Activated naive CD8-positive, alpha-beta T cell treated with anti-CD3 and anti-CD28 coated beads, Interleukin-2, amount 10 ng/mL, durations not matched to agents 7 days and 5 days (primary cell): ENCODE results near the gene AGPAT1. TPM values are rescaled to one million over a fixed set of nuclear protein-coding genes. Genes with fewer than 3 reads are reported as not detected.
"Not testable (repeated sequence)": the region's sequence is repeated elsewhere in the genome, so short reads cannot be mapped to it uniquely, and the experiment has no call there.

Experiments used
- ATAC-seq: fragments of 150-1000 bp; cut with Tn5 transposase; one replicate; pipeline ENCODE4 v1.10.0; 2021; ENCODE audit warnings: low read depth, moderate library complexity
- POLR2A ChIA-PET: fragments of 350-600 bp; sonication (Branson Sonifier 250); formaldehyde crosslinking; loops from one replicate; lab custom pipeline; 2021; ENCODE audit warnings: antibody characterized with exemption; lab: Charles Lee
- DNase-seq: peaks from one replicate; pipeline ENCODE4 v3.0.0; 2021
- H3K27ac Mint-ChIP-seq: one replicate; pipeline ENCODE4 v1.8.0; 2022; ENCODE audit warnings: mild to moderate bottlenecking, mixed read lengths
- H3K27me3 Mint-ChIP-seq: one replicate; pipeline ENCODE4 v1.8.0; 2022; ENCODE audit warnings: mild to moderate bottlenecking, moderate library complexity, mixed read lengths
- H3K36me3 Mint-ChIP-seq: one replicate; pipeline ENCODE4 v1.8.0; 2021; ENCODE audit warnings: mild to moderate bottlenecking, mixed read lengths
- H3K4me1 Mint-ChIP-seq: one replicate; pipeline ENCODE4 v1.8.0; 2021; ENCODE audit warnings: mixed read lengths
- H3K4me3 Mint-ChIP-seq: one replicate; pipeline ENCODE4 v1.8.0; 2022; ENCODE audit warnings: mild to moderate bottlenecking, moderate library complexity, mixed read lengths
- H3K9me3 Mint-ChIP-seq: one replicate; pipeline ENCODE4 v1.8.0; 2021; ENCODE audit warnings: mixed read lengths
- total RNA-seq, 2 experiments: library from RNA; stranded (reverse); gene quantifications; one replicate each; pipeline ENCODE4 v1.2.3, GENCODE V29; 2021

The AGPAT1 gene
- total RNA-seq, 2 experiments from 2014 or later = 38.1 to 40.8 TPM

DNA sequence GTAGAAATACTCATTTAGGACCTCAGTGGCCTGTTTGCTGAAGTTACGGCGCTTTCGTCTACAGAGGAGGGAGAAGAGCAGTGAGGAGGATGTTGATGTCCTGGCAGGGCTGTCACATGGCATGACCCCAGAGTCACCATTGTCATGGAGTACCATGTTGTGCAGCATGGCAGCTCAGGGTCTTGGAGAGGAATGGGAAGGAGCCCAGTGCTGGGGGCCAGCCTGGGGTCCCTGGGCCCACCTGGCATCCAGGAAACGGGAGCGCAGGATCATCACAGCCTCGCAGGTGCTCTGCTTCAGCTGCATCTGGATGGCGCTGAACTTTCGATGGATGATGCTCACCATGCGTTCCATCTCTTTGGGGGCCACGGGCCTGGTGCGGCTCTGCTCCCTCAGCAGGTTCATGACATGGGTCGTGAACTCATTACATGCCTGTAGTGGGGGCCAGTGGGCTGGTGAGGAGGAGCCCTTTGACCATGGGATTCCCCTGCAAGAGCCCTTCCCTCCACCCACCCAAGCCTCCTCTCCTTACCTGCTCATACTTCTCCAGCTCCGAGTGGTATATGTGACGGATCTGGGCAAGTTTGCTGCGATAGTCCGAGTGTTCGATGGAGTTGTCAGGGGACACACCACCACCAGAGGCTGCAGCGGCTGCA lies 12.0 kb upstream of the AGPAT1 start:
- Mint-ChIP-seq H3K36me3 (peaks cover 50% of the 10 kb centered on the region), H3K27ac (peak overlapping the region; percentile 83), H3K4me1 (peaks cover 29% of the 10 kb centered on the region), H3K4me3 (peak overlapping the region; percentile 98)
- DNase-seq, H3K9me3 Mint-ChIP-seq, H3K27me3 Mint-ChIP-seq, ATAC-seq: not testable (repeated sequence)
- POLR2A ChIA-PET = interaction anchor here (1.3 to 5.7 kb wide), 2 partner anchors 7 to 9 kb away, joined by 3 to 61 read pairs; partner anchors contain the start of gene RNF5

DNA sequence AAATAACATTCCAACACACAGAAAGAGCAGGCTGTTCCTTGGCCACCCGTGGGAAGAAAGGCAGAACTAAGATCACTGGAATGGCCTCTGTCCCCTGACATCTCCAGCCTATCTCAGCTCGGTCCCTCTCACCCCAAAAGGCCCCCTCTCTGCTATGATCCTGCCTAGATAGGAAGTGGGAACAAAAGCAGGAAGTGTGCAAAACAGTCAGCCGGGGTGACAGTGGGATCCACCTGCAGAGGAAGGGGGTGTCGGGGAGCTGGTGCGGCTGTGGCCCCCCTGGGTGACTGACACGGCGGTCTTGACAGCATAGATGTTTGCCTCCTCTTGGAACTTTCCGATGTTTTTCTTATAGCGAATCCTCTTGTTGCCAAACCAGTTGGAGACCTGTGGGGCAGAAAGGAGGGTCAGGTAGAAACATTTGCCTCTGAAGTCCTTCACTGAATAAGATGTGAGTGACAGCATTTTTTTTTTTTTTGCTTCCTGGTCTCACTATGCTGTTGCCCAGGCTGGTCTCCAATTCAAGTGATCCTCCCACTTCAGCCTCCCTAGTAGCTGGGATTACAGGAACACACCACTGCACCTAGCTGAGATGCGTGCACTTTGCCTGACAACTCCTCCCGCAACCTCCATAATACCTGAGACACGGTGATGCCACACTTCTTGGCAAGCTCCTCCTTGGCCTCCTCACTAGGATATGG lies 11.3 kb upstream of the AGPAT1 start:
- no peak for DNase-seq
- H3K4me1 Mint-ChIP-seq = peaks cover 31% of the 10 kb centered on the region
- ATAC-seq = no peak
- H3K36me3 Mint-ChIP-seq = peaks cover 50% of the 10 kb centered on the region
- peak overlapping the region; percentile 83 for H3K27ac Mint-ChIP-seq
- POLR2A ChIA-PET = interaction anchor here (1.3 kb wide), 1 partner anchor 8 kb away, joined by 3 read pairs; the partner anchor contains the start of gene RNF5
- no peaks in the 10 kb centered on the region for H3K27me3 Mint-ChIP-seq
- no peaks in the 10 kb centered on the region for H3K9me3 Mint-ChIP-seq
- peak overlapping the region; percentile 69 for H3K4me3 Mint-ChIP-seq

DNA sequence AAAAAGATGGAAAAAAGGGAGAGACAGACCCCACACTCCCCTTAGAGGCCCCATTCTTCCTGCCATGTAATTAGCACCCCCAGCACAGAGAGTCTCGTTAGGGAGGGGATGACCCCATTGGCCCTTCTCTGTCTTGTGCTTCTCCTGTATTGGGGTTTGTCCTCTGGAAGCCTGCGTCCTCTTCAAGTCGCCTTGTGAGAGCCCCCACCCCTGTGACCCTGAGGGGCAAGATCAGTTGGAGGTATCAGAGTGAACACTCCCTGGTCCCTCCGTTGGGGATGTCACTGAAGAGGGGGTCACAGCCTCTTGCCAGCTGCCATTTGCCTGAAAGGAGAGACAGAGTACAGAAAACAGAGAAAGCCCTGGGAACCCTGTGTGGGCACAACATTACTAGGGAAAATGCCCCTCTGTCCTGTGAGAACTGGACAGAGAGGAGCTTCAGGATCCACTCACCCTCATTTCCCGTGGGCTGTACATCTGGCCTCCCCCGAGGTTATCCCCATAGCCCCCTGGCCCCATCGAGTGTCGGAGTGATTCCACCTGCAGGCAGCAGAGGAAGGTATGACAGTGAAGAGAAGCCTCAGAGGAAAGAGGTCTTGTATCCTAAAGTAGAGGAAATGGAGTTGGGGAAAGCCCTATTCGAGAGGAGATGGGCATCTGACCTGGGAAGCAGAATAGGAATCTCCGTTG lies 10.4 kb upstream of the AGPAT1 start:
- POLR2A ChIA-PET = interaction anchor here (1.3 kb wide), 1 partner anchor 7 kb away, joined by 3 read pairs; the partner anchor contains the start of gene RNF5
- Mint-ChIP-seq H3K4me1 (peaks cover 31% of the 10 kb centered on the region), H3K36me3 (peaks cover 42% of the 10 kb centered on the region), H3K27ac (peak overlapping the region; percentile 83), H3K4me3 (peak overlapping the region; percentile 56)
- not testable (repeated sequence) for ATAC-seq, H3K9me3 Mint-ChIP-seq, H3K27me3 Mint-ChIP-seq
- peak; percentile 24 for DNase-seq

DNA sequence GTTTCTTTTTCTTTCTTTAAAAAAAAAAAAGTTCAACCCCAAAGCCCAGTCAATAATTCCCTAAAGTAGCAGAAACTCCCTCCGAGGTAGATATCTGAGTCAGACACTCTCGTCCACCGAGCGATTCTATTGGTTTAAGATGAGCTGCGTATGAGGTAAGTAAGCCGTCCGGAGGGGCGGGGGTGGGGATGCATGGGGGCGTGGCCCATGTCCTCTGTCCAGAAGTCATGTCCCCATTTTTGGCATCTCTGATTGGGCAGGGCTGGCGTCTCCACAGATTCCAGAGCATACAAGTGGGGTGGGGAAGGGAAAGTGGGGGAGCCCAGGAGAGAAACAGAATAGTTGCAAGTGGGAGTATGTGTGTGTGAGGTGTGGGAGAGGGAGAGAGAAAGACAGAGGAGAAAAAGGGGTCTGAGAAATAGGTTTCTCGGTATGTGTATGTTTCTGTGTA lies 9.8 kb upstream of the AGPAT1 start:
- peak; percentile 15 for DNase-seq
- H3K36me3 Mint-ChIP-seq = peaks cover 38% of the 10 kb centered on the region
- POLR2A ChIA-PET = not testable (repeated sequence)

DNA sequence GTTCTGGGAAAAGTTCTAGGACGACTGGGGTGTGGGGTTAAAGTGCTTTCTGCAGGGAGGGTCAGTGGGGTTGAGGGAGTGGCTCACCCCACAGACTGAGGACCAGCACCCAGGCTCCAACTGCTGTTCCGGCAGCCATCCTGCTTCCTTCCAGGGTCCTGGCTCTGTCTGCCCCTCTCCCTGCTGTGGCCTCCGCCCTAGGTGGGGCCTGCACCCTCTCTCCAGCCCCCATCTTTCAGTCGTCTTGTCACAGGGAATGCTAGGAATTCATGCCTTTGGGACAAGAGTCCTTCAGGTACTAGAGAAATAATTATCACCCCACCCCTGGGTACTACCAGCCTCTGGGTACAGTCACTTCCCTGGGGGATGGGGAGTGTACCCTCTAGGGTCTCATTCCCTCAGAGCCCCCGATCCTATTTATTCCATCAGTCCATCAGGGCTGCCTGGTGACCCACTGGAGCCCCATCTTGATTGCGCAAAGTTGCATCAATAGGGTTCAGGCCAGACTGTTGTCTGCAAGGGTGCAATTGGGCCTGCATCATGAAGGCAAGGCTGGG lies 8.3 kb upstream of the AGPAT1 start, which contains the start of gene AGER:
AGER (minus strand) TSS at position 170 of the 557 bp plus-strand sequence; CDS start at position 139, 31 bp downstream.
- POLR2A ChIA-PET = no interaction called here
- H3K4me3 Mint-ChIP-seq = no peak within 1 kb of the TSS
- H3K36me3 Mint-ChIP-seq = peaks cover 37% of the 10 kb centered on the region
- peak within 1 kb of the TSS; percentile 16 for H3K27ac Mint-ChIP-seq
- ATAC-seq (no peak), DNase-seq (peak; percentile 24)
- peaks cover 39% of the 10 kb centered on the region for H3K4me1 Mint-ChIP-seq
- no peaks in the 10 kb centered on the region for H3K9me3 Mint-ChIP-seq
- no peaks in the 10 kb centered on the region for H3K27me3 Mint-ChIP-seq

More for the DNA sequence above, 9.8 kb upstream of the AGPAT1 start:
- Mint-ChIP-seq H3K4me1 (peaks cover 32% of the 10 kb centered on the region), H3K27ac (peak overlapping the region; percentile 83)
- H3K27me3 Mint-ChIP-seq, ATAC-seq, H3K9me3 Mint-ChIP-seq, H3K4me3 Mint-ChIP-seq: not testable (repeated sequence)

DNA sequence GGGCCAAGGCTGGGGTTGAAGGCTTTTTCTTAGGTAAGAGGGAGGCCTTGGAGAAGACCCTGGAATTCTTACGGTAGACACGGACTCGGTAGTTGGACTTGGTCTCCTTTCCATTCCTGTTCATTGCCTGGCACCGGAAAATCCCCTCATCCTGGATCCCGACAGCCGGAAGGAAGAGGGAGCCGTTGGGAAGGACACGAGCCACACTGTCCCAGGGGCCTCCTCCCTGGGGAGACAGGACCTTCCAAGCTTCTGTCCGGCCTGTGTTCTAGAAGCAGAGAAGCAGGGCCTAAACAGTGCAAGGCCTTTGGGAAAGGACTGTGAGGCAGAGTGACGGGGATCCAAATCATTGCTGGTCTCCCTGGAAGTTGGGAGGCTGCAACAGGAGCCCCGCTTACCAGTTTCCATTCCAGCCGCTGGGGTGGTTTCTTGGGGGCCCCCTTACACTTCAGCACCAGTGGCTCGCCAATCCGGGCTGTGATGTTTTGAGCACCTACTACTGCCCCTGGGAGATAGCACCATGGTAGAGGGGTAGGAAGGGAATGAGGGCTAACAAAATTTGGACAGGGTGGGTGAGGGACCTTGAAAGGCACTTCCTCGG lies 7.7 kb upstream of the AGPAT1 start:
- Mint-ChIP-seq H3K4me3 (no peak overlapping the region), H3K9me3 (no peaks in the 10 kb centered on the region), H3K36me3 (peaks cover 37% of the 10 kb centered on the region), H3K4me1 (peaks cover 39% of the 10 kb centered on the region), H3K27ac (peak overlapping the region; percentile 16), H3K27me3 (no peaks in the 10 kb centered on the region)
- DNase-seq = peak; percentile 24
- POLR2A ChIA-PET = interaction anchor here (1.6 to 5.3 kb wide), 2 partner anchors 7 to 55 kb away, joined by 5 to 61 read pairs; partner anchors contain the start of genes ATF6B, GPSM3 and PBX2
- no peak for ATAC-seq

DNA sequence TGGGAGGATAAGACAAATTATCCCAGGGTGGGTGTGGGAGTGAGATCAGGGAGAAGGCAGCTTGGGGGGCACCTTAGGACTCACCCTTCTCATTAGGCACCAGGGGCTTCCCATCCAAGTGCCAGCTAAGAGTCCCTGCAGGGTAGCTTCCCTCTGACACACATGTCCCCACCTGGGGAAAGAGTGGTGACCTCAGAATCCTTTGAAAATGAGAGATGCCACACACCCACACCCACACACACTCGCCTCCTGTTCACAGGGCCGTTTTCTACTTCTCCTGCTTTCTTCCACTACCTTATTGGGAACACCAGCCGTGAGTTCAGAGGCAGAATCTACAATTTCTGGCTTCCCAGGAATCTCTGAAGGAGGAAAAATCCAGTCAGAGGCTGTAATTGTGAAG lies 7.1 kb upstream of the AGPAT1 start:
- DNase-seq = peak; percentile 22
- Mint-ChIP-seq H3K27me3 (no peaks in the 10 kb centered on the region), H3K4me1 (peaks cover 37% of the 10 kb centered on the region), H3K36me3 (peaks cover 36% of the 10 kb centered on the region), H3K27ac (peak overlapping the region; percentile 16), H3K9me3 (no peaks in the 10 kb centered on the region), H3K4me3 (no peak overlapping the region)
- no peak for ATAC-seq
- POLR2A ChIA-PET = interaction anchor here (0.6 to 5.3 kb wide), 4 partner anchors 8 to 789 kb away, joined by 3 to 61 read pairs (median 4); partner anchors contain the start of genes ATF6B, GPSM3 and PBX2

DNA sequence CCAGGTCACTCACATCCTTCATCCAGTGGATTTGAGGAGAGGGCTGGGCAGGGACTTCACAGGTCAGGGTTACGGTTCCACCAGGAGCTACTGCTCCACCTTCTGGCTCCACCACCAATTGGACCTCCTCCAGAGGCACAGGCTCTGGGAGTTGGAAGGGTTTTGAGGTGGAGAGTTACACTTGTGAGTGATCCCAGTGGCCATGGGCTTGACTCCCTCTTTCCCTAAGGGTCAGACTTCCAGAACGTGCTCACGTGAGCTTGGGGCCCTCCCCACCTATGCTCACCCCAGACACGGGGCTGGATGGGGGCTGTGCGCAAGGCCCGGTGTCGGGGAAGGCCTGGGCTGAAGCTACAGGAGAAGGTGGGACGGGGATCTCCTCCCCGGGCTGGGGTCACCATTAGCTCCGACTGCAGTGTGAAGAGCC lies 6.7 kb upstream of the AGPAT1 start:
- H3K27ac Mint-ChIP-seq = peak overlapping the region; percentile 53
- H3K4me3 Mint-ChIP-seq = no peak overlapping the region
- no peaks in the 10 kb centered on the region for H3K27me3 Mint-ChIP-seq
- ATAC-seq (no peak), DNase-seq (peak; percentile 26)
- POLR2A ChIA-PET = interaction anchor here (0.6 to 5.3 kb wide), 4 partner anchors 8 to 789 kb away, joined by 3 to 61 read pairs (median 4); partner anchors contain the start of genes ATF6B, GPSM3 and PBX2
- peaks cover 35% of the 10 kb centered on the region for H3K4me1 Mint-ChIP-seq
- peaks cover 34% of the 10 kb centered on the region for H3K36me3 Mint-ChIP-seq
- H3K9me3 Mint-ChIP-seq = no peaks in the 10 kb centered on the region

DNA sequence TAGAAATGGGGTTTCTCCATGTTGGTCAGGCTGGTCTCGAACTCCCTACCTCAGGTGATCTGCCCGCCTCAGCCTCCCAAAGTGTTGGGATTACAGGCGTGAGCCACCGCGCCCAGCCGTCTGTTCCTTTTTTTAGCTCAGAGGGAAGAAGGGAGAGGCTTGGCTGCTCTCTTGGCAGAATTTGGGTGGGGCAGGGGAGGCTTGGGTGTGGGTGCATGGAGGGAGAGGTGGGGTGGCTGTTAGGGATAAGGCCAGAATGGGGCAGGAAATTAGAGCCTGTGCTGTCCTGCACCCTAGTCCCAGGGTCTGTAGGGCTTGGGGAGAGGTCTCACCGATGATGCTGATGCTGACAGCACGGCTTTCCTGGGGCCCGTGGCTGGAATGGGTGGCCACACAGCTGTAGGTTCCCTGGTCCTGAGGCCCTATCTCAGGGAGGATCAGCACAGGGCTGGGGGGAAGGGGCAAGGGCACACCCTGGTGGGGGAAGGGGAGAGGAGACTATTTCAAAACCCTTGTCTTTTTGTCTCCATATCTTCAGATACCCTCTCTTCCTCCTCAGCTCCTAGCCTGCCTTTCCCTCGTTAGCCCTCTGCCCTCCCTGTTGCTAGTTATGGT lies 6.1 kb upstream of the AGPAT1 start:
- ATAC-seq = no peak
- POLR2A ChIA-PET = interaction anchor here (0.9 to 5.3 kb wide), 4 partner anchors 9 to 790 kb away, joined by 3 to 61 read pairs (median 4); partner anchors contain the start of genes ATF6B, GPSM3 and PBX2
- DNase-seq = no peak
- Mint-ChIP-seq H3K9me3 (no peaks in the 10 kb centered on the region), H3K27ac (peak overlapping the region; percentile 53), H3K27me3 (no peaks in the 10 kb centered on the region), H3K4me3 (no peak overlapping the region), H3K36me3 (peaks cover 29% of the 10 kb centered on the region), H3K4me1 (peaks cover 34% of the 10 kb centered on the region)

DNA sequence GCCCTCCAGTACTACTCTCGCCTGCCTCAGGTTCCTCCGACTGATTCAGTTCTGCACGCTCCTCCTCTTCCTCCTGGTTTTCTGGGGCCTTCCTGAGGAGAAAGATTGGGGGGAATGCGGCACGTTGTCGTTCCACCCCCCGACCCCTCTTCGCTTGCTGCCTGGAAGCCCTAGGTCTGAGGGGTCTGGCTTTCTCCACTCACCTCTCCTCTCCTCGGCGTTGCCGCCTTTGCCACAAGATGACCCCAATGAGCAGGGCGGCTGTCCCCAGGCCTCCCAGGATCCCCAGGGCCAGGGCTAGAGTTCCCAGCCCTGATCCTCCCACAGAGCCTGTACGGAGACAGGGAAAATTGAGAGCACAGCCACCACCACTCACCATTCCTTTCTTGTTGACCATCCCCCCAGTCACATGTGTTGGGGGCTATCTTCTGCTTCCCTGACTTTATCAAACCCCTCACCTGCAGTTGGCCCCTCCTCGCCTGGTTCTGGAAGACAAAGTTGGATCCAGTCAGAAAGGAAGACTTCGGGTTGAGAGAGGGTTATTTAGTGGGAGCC lies 5.3 kb upstream of the AGPAT1 start:
- Mint-ChIP-seq H3K27ac (no peak overlapping the region), H3K27me3 (no peaks in the 10 kb centered on the region), H3K4me3 (no peak overlapping the region), H3K36me3 (peaks cover 22% of the 10 kb centered on the region), H3K4me1 (peaks cover 35% of the 10 kb centered on the region), H3K9me3 (no peaks in the 10 kb centered on the region)
- no peak for ATAC-seq
- POLR2A ChIA-PET = interaction anchor here (1.3 to 5.3 kb wide), 2 partner anchors 10 to 14 kb away, joined by 3 to 61 read pairs; partner anchors contain the start of genes GPSM3 and PBX2
- no peak for DNase-seq

DNA sequence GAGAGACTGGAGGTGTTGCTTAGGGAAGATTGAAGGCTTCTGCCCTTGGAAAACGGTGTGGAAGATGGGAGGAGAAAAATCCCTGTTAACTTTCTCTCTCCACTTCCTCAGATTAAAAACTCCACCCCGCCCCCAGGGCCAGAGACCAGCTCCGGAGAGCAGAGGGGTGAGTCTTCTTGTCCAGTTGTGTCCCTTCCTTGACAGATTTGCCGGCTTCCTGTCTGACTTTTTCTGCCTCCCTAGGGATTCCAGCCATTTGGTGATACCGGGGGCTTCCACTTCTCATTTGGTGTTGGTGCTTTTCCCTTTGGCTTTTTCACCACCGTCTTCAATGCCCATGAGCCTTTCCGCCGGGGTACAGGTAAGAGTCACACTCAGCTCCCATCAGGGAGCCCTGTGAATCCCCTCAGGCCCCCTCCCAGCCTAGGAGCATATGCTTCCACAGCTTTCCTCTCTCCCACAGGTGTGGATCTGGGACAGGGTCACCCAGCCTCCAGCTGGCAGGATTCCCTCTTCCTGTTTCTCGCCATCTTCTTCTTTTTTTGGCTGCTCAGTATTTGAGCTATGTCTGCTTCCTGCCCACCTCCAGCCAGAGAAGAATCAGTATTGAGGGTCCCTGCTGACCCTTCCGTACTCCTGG lies 4.0 kb upstream of the AGPAT1 start:
- Mint-ChIP-seq H3K4me3 (peak overlapping the region; percentile 97), H3K4me1 (peaks cover 37% of the 10 kb centered on the region), H3K27me3 (no peaks in the 10 kb centered on the region), H3K9me3 (no peaks in the 10 kb centered on the region), H3K27ac (peak overlapping the region; percentile 52), H3K36me3 (peaks cover 15% of the 10 kb centered on the region)
- no peak for ATAC-seq
- DNase-seq = no peak
- POLR2A ChIA-PET = interaction anchor here (1.5 to 5.3 kb wide), 2 partner anchors 7 to 11 kb away, joined by 3 to 61 read pairs; partner anchors contain the start of genes GPSM3 and PBX2
